AG04449 (cell line): ENCODE measurements around the gene TGM5.

Experiments used
- CTCF ChIA-PET: fragments of 350-600 bp; formaldehyde crosslinking; extraction: SDS; loops from one replicate; lab custom pipeline; 2021; ENCODE audit warnings: antibody characterized with exemption; lab: Yijun Ruan, JAX
- POLR2A ChIA-PET: fragments of 400-600, 350-600 bp; formaldehyde crosslinking; extraction: SDS; loops from one replicate; lab custom pipeline; 2020; ENCODE audit warnings: antibody characterized with exemption, inconsistent platforms; lab: Yijun Ruan, JAX
- DNase-seq: peaks from one replicate; pipeline ENCODE4 v3.0.0-alpha.2; 2010; ENCODE audit warnings: low read depth, low spot score
- H3K4me3 ChIP-seq: 2 replicates; pipeline ENCODE4 v1.5.1; 2011; ENCODE audit warnings: low read depth, mild to moderate bottlenecking, control low read depth, low read length
- CTCF ChIP-seq: IDR thresholded peaks from one replicate; pipeline ENCODE4 v1.5.1; 2011; ENCODE audit warnings: mild to moderate bottlenecking, moderate library complexity, low read length, control low read depth, inconsistent platforms; ENCODE audit not compliant: insufficient read depth; ENCODE audit errors: missing control alignments

Gene TGM5

GRCh38 chr15:43184407-43185124 lies 82.2 kb downstream of the TGM5 start:
- DNase-seq, result no peak
- CTCF ChIA-PET, result interaction anchor here (0.8 to 5.8 kb wide), 9 partner anchors 10 to 101 kb away, joined by 3 to 63 read pairs (median 4); no protein-coding TSS in a partner anchor
- POLR2A ChIA-PET, result no interaction called here

GRCh38 chr15:43183270-43183669 lies 83.5 kb downstream of the TGM5 start:
- no peak for DNase-seq
- no peak for TF ChIP-seq CTCF
- H3K4me3 ChIP-seq, result no peak overlapping the region
- ChIA-PET CTCF (interaction anchor here (1.2 to 5.8 kb wide), 8 partner anchors 11 to 103 kb away, joined by 3 to 63 read pairs (median 4); no protein-coding TSS in a partner anchor), POLR2A (no interaction called here)

More at GRCh38 chr15:43184407-43185124, 82.2 kb downstream of the TGM5 start:
- no peak for TF ChIP-seq CTCF
- H3K4me3 ChIP-seq, result peak overlapping the region; percentile 73
